HG03521 (cell line): ENCODE data around the gene FRMPD1.

Experiments
- ATAC-seq: cut with Tn5 transposase; IDR thresholded peaks from one replicate; pipeline ENCODE4 v1.9.1; 2021; ENCODE audit warnings: mild to moderate bottlenecking, moderate library complexity; ENCODE audit not compliant: unreplicated experiment

The FRMPD1 gene

GRCh38 chr9:37625758-37626147, 25.0 kb upstream of the FRMPD1 start:
- no peak for ATAC-seq

- no peak for ATAC-seq
These were observed 24.0 kb upstream of the FRMPD1 start for GRCh38 chr9:37626708-37627292.

- ATAC-seq, result no peak
These were observed 18.3 kb upstream of the FRMPD1 start for GRCh38 chr9:37632479-37632878.

- no peak for ATAC-seq
These were observed 14.9 kb upstream of the FRMPD1 start for GRCh38 chr9:37635808-37636207.

- ATAC-seq, result no peak
These were observed 14.0 kb upstream of the FRMPD1 start for GRCh38 chr9:37636511-37637448.

GRCh38 chr9:37639109-37639762, 11.5 kb upstream of the FRMPD1 start:
- no peak for ATAC-seq

- ATAC-seq, result no peak
These were observed 10.9 kb upstream of the FRMPD1 start for GRCh38 chr9:37639841-37640240.

GRCh38 chr9:37640246-37640645, 10.5 kb upstream of the FRMPD1 start:
- no peak for ATAC-seq

GRCh38 chr9:37641331-37641730, 9.4 kb upstream of the FRMPD1 start:
- ATAC-seq, result no peak

- no peak for ATAC-seq
These were observed 7.5 kb upstream of the FRMPD1 start for GRCh38 chr9:37643214-37643613.

- no peak for ATAC-seq
These were observed 4.7 kb upstream of the FRMPD1 start for GRCh38 chr9:37645903-37646506.

GRCh38 chr9:37650299-37650872, 368 bp upstream of the FRMPD1 start:
- no peak for ATAC-seq

GRCh38 chr9:37652261-37652660, 1.5 kb downstream of the FRMPD1 start:
- ATAC-seq, result no peak

GRCh38 chr9:37653385-37653784, 2.6 kb downstream of the FRMPD1 start:
- no peak for ATAC-seq

- no peak for ATAC-seq
These were observed 6.2 kb downstream of the FRMPD1 start for GRCh38 chr9:37656936-37657335.

GRCh38 chr9:37660691-37661090, 9.9 kb downstream of the FRMPD1 start:
- ATAC-seq, result no peak

- ATAC-seq, result no peak
These were observed 13.2 kb downstream of the FRMPD1 start for GRCh38 chr9:37663926-37664325.

GRCh38 chr9:37667706-37668105, 17.0 kb downstream of the FRMPD1 start:
- ATAC-seq, result no peak

GRCh38 chr9:37668116-37668601, 17.4 kb downstream of the FRMPD1 start:
- no peak for ATAC-seq

- ATAC-seq, result no peak
These were observed 18.5 kb downstream of the FRMPD1 start for GRCh38 chr9:37669232-37669631.

GRCh38 chr9:37675661-37676060, 24.9 kb downstream of the FRMPD1 start:
- ATAC-seq, result no peak
